Activated CD8-positive, alpha-beta T cell treated with anti-CD3 and anti-CD28 coated beads for 36 hours (primary cell): ENCODE measurements around the gene SLC6A1. TPM values are rescaled to one million over a fixed set of nuclear protein-coding genes. Genes with fewer than 3 reads are reported as not detected.

Experiments
- ATAC-seq: fragments of 200-7000 bp; cut with Tn5 transposase; one replicate; pipeline ENCODE4 v1.10.0; 2021; ENCODE audit warnings: mild to moderate bottlenecking, moderate library complexity
- CTCF ChIA-PET: fragments of 350-600 bp; sonication (Branson Sonifier 250); formaldehyde crosslinking; loops from one replicate; lab custom pipeline; 2021; ENCODE audit warnings: antibody characterized with exemption; lab: Charles Lee
- POLR2A ChIA-PET: fragments of 350-600 bp; sonication (Branson Sonifier 250); formaldehyde crosslinking; loops from one replicate; lab custom pipeline; 2021; ENCODE audit warnings: antibody characterized with exemption; lab: Charles Lee
- DNase-seq: peaks from one replicate; pipeline ENCODE4 v3.0.0-alpha.2; 2020
- H3K27ac Mint-ChIP-seq: one replicate; pipeline ENCODE4 v1.8.0; 2021; ENCODE audit warnings: mild to moderate bottlenecking, mixed read lengths
- H3K27me3 Mint-ChIP-seq: one replicate; pipeline ENCODE4 v1.8.0; 2021; ENCODE audit warnings: mixed read lengths
- H3K36me3 Mint-ChIP-seq: one replicate; pipeline ENCODE4 v1.8.0; 2021; ENCODE audit warnings: low read depth, mixed read lengths
- H3K4me1 Mint-ChIP-seq: one replicate; pipeline ENCODE4 v1.8.0; 2021; ENCODE audit warnings: low read depth, mixed read lengths
- H3K4me3 Mint-ChIP-seq: one replicate; pipeline ENCODE4 v1.8.0; 2021; ENCODE audit warnings: mild to moderate bottlenecking, moderate library complexity, mixed read lengths
- H3K9me3 Mint-ChIP-seq: one replicate; pipeline ENCODE4 v1.8.0; 2021; ENCODE audit warnings: mixed read lengths
- intact Hi-C: fragments of 100-400 bp; cut with micrococcal nuclease; formaldehyde crosslinking; loops from one replicate; pipeline ENCODE4 v1.10.0; 2022
- total RNA-seq, 2 experiments: library from RNA; stranded (reverse); gene quantifications; one replicate each; pipeline ENCODE4 v1.2.3, GENCODE V29; 2021
- TF ChIP-seq, protein P1 (sequence below): fragments of 200-600 bp; IDR thresholded peaks from one replicate; pipeline ENCODE4 v1.8.0; 2022; ENCODE audit warnings: antibody characterized with exemption, mild to moderate bottlenecking

SLC6A1 gene
- total RNA-seq, 2 experiments from 2014 or later = not detected

DNA sequence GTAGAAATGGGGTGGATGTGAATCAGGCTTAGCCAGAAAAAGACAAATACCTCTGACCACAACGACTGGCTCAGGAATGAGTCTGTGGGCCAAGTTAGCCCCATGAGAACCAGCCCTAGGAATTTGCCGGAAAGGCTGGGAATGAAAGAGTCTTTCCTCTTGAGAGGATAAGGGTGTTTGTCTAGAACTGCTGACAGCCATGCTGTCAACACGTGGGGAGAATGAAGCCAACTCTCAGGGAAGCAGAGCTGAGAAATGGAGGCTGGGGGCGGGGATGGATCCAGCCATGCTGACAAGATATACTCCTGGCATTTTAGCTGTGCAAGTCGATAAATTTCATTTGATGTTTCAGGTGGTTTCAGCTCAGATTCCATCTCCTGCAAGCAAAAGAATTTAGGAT, 10.6 kb upstream of the SLC6A1 start:
- DNase-seq (no peak), ATAC-seq (no peak)
- Mint-ChIP-seq H3K27ac (no peak overlapping the region), H3K27me3 (peaks cover 12% of the 10 kb centered on the region), H3K4me3 (no peak overlapping the region), H3K4me1 (peaks cover 2% of the 10 kb centered on the region), H3K9me3 (no peaks in the 10 kb centered on the region), H3K36me3 (no peaks in the 10 kb centered on the region)
- CTCF ChIA-PET = interaction anchor here (0.9 to 3.0 kb wide), 3 partner anchors 36 to 244 kb away, joined by 3 to 19 read pairs (median 8); no protein-coding TSS in a partner anchor
- TF ChIP-seq, protein P1, sequence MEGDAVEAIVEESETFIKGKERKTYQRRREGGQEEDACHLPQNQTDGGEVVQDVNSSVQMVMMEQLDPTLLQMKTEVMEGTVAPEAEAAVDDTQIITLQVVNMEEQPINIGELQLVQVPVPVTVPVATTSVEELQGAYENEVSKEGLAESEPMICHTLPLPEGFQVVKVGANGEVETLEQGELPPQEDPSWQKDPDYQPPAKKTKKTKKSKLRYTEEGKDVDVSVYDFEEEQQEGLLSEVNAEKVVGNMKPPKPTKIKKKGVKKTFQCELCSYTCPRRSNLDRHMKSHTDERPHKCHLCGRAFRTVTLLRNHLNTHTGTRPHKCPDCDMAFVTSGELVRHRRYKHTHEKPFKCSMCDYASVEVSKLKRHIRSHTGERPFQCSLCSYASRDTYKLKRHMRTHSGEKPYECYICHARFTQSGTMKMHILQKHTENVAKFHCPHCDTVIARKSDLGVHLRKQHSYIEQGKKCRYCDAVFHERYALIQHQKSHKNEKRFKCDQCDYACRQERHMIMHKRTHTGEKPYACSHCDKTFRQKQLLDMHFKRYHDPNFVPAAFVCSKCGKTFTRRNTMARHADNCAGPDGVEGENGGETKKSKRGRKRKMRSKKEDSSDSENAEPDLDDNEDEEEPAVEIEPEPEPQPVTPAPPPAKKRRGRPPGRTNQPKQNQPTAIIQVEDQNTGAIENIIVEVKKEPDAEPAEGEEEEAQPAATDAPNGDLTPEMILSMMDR = no peak
- POLR2A ChIA-PET = no interaction called here
- intact Hi-C loops = no loop called here

DNA sequence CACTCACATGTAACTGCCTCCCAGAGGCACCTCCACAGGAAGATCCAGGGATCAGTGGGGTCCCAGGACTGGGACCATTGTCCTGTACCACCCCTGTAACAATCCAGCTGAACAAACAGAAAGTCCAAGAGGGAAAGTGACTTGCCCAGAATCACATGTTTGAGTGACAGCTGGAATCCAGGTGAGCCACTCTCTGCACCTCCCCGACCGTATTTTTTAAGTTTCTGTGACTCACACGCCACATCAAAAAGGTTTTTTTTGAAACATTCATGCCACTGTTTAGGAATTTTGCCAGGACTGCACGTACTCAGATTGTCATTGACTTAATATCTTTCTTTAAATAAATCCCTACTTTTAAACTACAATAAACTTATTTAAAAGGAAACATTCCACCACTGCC, 9.8 kb upstream of the SLC6A1 start:
- Mint-ChIP-seq H3K4me3 (no peak overlapping the region), H3K36me3 (no peaks in the 10 kb centered on the region), H3K4me1 (peaks cover 2% of the 10 kb centered on the region), H3K27ac (no peak overlapping the region), H3K27me3 (peaks cover 15% of the 10 kb centered on the region), H3K9me3 (no peaks in the 10 kb centered on the region)
- TF ChIP-seq, protein P1 = no peak
- DNase-seq = no peak
- POLR2A ChIA-PET = no interaction called here
- intact Hi-C loops = no loop called here
- ATAC-seq = no peak
- CTCF ChIA-PET = interaction anchor here (0.6 to 3.0 kb wide), 9 partner anchors 13 to 656 kb away, joined by 3 to 19 read pairs (median 3); no protein-coding TSS in a partner anchor

DNA sequence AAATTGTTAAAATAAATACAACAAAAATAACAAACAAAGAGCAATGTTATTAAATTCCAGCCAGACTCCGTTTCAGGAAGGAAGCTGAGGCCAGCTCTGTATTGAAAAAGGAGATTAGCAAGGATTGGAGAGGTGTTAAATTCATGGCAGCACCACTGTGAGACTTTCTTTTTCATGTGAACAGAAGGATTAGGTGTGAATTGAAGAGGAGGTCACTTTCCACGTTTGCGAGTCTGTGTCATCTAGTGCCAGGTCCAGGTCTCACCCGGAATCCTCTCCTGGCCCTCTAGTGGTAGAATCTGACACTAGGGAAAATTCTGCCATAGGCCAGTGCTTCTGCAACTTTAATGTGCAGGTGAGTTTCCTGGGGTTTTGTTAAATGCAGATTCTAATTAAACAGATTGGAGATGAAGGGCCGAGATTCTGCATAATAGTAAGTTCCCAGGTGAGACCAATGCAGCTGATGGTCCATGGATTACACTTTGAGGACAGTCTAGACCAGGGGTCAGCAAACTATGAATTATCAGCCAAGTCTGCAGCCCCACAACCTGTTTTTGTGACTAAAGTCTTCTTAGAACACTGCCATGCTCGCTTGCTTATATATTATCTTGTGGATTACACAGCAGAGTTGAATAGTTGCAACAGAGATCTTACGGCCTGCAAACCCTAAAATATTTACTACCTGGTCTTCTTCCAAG, 9.2 kb upstream of the SLC6A1 start:
- peak; percentile 12 for DNase-seq
- CTCF ChIA-PET = interaction anchor here (0.6 to 3.0 kb wide), 8 partner anchors 13 to 655 kb away, joined by 3 to 19 read pairs (median 4); no protein-coding TSS in a partner anchor
- Mint-ChIP-seq H3K36me3 (no peaks in the 10 kb centered on the region), H3K27ac (no peak overlapping the region), H3K4me1 (peaks cover 2% of the 10 kb centered on the region), H3K27me3 (peaks cover 15% of the 10 kb centered on the region), H3K4me3 (no peak overlapping the region), H3K9me3 (no peaks in the 10 kb centered on the region)
- no peak for ATAC-seq
- intact Hi-C loops = no loop called here
- TF ChIP-seq, protein P1 = peak; percentile 72
- POLR2A ChIA-PET = no interaction called here

DNA sequence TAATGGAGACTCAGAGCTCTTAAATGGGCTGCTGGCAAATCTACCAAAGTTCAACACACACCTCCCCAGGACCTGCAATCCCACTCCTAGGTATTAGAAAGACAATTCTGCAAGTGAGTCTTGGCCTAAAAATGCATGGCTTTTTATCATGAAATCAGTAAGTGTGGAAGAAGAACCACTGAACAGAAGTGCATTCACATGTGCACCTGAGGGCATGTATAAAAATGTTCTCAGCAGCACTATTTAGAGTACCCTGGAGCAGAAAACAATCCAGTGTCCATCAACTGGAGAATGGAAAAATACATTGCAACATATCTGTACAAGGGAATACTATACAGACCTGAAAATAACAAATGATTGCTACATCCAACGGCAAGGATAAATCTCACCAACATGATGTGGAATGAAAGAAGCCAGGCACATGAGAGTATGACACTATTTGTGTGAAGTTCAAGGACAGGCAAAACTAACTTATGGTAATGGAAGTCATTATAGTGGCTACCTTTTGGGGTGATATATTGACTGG, 8.1 kb upstream of the SLC6A1 start:
- Mint-ChIP-seq H3K27ac (no peak overlapping the region), H3K4me3 (no peak overlapping the region), H3K36me3 (no peaks in the 10 kb centered on the region), H3K9me3 (no peaks in the 10 kb centered on the region), H3K27me3 (peaks cover 11% of the 10 kb centered on the region), H3K4me1 (peaks cover 2% of the 10 kb centered on the region)
- intact Hi-C loops = no loop called here
- TF ChIP-seq, protein P1 = no peak
- no peak for DNase-seq
- no peak for ATAC-seq
- POLR2A ChIA-PET = no interaction called here
- CTCF ChIA-PET = interaction anchor here (1.6 to 3.0 kb wide), 2 partner anchors 19 to 38 kb away, joined by 5 to 19 read pairs; no protein-coding TSS in a partner anchor

DNA sequence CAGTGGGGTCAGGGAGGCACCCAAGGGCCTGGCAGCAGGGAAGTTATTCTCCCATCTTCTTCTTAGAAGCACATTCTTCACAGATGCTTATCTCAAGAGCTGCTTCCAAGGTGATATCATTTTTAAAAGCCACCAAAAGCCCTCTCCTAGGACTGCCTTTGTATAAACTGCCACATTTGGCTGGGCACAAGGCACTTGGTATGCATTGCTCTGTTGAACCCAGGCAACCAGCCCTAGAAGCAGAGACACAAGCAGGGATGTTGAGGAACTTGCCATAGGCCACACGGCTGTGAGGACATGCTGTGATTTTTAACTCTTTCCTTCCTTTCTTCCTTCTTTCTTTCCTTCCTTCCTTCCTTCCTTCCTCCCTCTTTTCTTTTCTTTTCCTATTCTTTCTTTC, 7.4 kb upstream of the SLC6A1 start:
- CTCF ChIA-PET = no interaction called here

More for the DNA sequence above, 7.4 kb upstream of the SLC6A1 start:
- peaks cover 14% of the 10 kb centered on the region for H3K27me3 Mint-ChIP-seq
- H3K9me3 Mint-ChIP-seq = no peaks in the 10 kb centered on the region
- peaks cover 2% of the 10 kb centered on the region for H3K4me1 Mint-ChIP-seq
- intact Hi-C loops = no loop called here
- no peaks in the 10 kb centered on the region for H3K36me3 Mint-ChIP-seq
- POLR2A ChIA-PET = no interaction called here
- H3K4me3 Mint-ChIP-seq = no peak overlapping the region
- no peak for ATAC-seq
- TF ChIP-seq, protein P1 = no peak
- DNase-seq = no peak
- H3K27ac Mint-ChIP-seq = no peak overlapping the region
